Panc1 (cell line): Measurements from ENCODE around the gene CWC27.

ENCODE experiments used
- POLR2AphosphoS5 ChIP-seq: IDR thresholded peaks from 2 replicates; pipeline ENCODE4 v1.6.1; 2012; ENCODE audit warnings: mild to moderate bottlenecking, low read depth, low read length, moderate library complexity
- SIN3A ChIP-seq: IDR thresholded peaks from 2 replicates; pipeline ENCODE4 v1.6.1; 2012; ENCODE audit warnings: low read depth, mild to moderate bottlenecking, low read length, moderate library complexity, borderline replicate concordance; ENCODE audit not compliant: insufficient read depth
- TCF7L2 ChIP-seq: IDR thresholded peaks from 2 replicates; pipeline ENCODE4 v1.6.1; 2011; ENCODE audit warnings: mild to moderate bottlenecking, low read depth, low read length, inconsistent platforms
- TF ChIP-seq, protein P1 (sequence below), 2 experiments: IDR thresholded peaks; 2 replicates each; pipeline ENCODE4 v1.6.1; 2011 to 2012; ENCODE audit warnings: low read depth in 2 of 2, control low read depth in 1 of 2, low read length in 1 of 2, mild to moderate bottlenecking in 1 of 2, moderate library complexity in 1 of 2; ENCODE audit not compliant: insufficient read depth in 1 of 2
- TF ChIP-seq, protein P2 (sequence below): fragments of 450-650 bp; IDR thresholded peaks from 2 replicates; pipeline ENCODE4 v1.5.1; 2017; ENCODE audit warnings: mild to moderate bottlenecking

DNA sequence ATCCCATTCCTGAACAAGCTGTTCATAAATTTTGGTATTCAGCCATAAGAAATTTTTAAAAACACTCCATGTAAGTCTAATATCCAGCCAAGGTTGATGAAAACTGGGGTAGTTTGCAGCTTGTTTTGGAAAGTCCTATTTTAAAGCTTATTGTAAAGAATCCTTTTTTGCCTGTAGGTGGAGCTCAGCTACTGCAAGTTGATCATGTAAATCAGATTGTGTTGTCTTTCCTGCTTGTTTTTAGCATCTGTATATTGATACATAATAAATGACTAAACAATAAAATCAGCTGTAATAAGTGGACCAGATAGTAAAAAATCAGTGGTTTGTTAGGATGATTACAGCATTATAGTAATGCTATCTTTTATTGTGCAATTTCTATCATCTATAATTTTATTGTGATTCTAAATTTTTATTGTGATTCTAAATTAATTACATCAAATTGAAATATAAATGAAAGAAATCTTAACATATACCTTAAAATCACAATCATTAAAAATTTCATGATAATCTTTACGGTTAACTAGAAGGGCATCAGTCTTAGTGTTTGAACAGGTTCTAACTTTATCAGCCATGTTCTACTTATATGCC lies 42.4 kb downstream of the CWC27 start:
- TF ChIP-seq, protein P1, sequence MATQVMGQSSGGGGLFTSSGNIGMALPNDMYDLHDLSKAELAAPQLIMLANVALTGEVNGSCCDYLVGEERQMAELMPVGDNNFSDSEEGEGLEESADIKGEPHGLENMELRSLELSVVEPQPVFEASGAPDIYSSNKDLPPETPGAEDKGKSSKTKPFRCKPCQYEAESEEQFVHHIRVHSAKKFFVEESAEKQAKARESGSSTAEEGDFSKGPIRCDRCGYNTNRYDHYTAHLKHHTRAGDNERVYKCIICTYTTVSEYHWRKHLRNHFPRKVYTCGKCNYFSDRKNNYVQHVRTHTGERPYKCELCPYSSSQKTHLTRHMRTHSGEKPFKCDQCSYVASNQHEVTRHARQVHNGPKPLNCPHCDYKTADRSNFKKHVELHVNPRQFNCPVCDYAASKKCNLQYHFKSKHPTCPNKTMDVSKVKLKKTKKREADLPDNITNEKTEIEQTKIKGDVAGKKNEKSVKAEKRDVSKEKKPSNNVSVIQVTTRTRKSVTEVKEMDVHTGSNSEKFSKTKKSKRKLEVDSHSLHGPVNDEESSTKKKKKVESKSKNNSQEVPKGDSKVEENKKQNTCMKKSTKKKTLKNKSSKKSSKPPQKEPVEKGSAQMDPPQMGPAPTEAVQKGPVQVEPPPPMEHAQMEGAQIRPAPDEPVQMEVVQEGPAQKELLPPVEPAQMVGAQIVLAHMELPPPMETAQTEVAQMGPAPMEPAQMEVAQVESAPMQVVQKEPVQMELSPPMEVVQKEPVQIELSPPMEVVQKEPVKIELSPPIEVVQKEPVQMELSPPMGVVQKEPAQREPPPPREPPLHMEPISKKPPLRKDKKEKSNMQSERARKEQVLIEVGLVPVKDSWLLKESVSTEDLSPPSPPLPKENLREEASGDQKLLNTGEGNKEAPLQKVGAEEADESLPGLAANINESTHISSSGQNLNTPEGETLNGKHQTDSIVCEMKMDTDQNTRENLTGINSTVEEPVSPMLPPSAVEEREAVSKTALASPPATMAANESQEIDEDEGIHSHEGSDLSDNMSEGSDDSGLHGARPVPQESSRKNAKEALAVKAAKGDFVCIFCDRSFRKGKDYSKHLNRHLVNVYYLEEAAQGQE (IDR thresholded peaks at IDR 0.05; ENCODE audit: insufficient read depth in 1 of 2, low read depth in 2 of 2, low read length in 1 of 2), result no peak
- TF ChIP-seq, protein P2, sequence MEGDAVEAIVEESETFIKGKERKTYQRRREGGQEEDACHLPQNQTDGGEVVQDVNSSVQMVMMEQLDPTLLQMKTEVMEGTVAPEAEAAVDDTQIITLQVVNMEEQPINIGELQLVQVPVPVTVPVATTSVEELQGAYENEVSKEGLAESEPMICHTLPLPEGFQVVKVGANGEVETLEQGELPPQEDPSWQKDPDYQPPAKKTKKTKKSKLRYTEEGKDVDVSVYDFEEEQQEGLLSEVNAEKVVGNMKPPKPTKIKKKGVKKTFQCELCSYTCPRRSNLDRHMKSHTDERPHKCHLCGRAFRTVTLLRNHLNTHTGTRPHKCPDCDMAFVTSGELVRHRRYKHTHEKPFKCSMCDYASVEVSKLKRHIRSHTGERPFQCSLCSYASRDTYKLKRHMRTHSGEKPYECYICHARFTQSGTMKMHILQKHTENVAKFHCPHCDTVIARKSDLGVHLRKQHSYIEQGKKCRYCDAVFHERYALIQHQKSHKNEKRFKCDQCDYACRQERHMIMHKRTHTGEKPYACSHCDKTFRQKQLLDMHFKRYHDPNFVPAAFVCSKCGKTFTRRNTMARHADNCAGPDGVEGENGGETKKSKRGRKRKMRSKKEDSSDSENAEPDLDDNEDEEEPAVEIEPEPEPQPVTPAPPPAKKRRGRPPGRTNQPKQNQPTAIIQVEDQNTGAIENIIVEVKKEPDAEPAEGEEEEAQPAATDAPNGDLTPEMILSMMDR, result peak; percentile 70; the same call in 1 of the 2 replicates
- TF ChIP-seq SIN3A, result no peak
- no peak for TF ChIP-seq TCF7L2
- TF ChIP-seq POLR2AphosphoS5, result no peak
